Measurements from ENCODE around the gene MRPL33.

The MRPL33 gene

DNA sequence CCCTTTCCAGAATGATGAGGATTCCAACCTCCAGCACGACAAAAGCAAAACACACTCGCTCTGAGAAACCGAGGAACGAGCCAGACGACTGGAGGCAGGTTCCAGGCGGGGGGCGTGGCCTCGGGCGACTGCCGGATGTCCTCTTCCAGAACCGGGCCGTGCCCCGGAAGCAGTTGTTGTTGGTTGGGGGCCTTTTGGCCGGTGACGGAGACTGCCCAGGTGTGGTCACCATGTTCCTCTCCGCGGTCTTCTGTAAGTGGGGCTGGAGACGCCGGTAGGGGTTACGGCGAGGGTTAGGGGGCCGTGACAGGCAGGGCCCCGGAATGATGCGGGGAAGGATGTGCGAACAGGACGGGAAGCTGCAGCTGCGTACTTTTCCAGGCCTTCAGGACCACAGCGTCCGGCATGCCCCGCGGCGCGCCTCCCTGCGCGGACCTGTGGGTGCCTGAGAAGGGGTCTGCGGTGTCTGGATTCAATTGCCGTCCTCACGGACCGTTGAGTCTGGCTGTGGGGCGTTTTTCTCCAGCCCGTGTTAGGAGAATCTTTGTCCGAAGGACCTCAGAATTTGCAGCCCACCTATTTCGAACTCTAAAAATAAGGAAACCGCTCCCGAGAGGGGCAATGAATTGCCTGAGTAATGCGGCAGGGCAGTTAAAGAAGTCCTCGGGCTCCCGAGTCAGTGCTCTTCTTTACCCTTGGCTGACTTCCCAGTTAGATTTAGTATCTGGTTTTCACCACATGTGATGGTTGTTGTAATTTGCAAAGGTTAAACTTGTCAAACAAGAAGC is at the start of gene MRPL33:
Gene MRPL33 (plus strand): TSS at position 172 of the 788 bp plus-strand sequence. CDS start 59 bp downstream, at position 231.
- DNase-seq = peak; percentile 90

DNA sequence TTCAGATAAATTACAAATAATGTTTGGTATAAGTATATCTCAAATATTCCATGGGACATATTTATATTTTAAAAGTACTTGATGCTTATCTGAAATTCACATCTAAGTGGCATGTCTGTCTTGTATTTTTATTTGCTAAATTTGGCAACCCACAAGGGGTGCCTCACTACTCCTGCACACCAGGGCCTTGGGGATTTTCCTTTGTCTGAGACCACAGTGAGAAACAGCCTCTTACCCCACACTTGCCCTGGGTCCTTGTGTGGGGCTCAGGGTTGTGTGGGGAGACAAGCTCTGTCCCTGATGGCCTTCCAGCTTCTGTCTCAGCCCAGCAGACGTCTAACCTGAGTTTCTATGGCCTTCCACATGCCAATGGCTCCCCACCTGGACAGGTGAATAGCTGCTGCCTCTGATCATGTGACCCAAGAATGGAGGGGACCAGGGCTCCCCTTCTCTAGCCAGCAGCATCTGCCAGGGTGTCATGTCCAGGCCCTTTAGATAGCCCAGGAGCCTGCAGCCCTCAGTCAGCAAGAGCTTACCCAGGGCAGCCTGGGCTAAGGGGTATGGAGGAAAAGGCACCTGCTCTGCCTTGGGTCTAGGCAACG is 49.5 kb upstream of the MRPL33 start:
- DNase-seq = no peak

DNA sequence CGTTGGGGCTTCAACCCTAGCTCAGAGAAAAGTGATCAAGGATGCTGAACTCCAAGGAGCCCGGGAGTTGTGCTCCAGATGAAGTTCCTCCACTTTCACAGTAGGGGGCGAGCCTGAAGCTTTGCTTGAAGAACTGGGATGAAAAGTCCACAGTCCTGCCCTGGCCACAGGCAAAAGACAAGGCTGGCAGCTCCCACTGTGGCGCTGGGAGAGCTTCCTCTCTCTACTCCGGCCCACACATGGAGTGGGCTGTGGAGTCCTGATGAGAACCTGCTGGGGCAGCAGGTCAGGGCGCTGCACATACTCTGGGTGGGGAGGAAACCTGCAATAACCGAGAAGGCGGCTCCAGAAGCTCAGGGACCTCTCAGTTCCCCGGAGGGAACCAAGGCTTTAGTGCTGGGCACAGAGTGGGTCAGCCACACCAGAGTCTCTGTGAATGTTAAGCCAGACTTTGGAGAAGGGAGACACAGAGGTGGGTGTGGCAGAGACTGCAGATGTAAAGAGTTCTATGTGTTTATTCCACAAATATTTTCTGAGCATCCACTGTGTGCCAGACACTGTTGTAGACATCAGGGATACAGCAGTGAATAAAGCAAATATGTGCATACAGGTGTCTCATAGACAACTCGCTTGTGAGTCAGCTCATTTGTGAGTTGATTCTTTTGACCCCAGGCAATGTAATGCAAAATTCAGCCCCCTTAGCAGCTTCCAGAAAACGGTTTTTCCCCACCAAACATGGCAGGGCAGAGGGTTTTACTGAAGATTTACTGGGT is 48.0 kb upstream of the MRPL33 start:
- peak; percentile 25 for DNase-seq

DNA sequence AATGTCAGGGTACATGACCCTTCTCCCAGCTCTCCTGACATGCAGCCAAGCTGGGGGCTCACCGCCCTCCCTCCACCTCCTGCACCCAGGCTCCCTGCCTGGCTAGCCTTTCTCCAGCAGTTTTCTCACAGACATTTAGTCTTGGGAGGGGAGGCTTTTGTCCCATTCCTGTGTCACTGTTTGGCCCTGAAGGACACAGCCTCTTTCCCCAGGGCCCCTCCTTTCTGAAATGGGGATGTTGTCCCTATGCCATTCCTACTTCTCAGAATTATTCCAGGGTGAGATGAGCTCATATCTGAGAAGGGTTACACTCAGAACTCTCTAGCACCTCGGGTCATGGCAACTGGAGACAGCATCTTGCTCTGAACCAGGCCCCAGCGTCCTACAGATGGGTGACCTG is 47.3 kb upstream of the MRPL33 start:
- DNase-seq = no peak

DNA sequence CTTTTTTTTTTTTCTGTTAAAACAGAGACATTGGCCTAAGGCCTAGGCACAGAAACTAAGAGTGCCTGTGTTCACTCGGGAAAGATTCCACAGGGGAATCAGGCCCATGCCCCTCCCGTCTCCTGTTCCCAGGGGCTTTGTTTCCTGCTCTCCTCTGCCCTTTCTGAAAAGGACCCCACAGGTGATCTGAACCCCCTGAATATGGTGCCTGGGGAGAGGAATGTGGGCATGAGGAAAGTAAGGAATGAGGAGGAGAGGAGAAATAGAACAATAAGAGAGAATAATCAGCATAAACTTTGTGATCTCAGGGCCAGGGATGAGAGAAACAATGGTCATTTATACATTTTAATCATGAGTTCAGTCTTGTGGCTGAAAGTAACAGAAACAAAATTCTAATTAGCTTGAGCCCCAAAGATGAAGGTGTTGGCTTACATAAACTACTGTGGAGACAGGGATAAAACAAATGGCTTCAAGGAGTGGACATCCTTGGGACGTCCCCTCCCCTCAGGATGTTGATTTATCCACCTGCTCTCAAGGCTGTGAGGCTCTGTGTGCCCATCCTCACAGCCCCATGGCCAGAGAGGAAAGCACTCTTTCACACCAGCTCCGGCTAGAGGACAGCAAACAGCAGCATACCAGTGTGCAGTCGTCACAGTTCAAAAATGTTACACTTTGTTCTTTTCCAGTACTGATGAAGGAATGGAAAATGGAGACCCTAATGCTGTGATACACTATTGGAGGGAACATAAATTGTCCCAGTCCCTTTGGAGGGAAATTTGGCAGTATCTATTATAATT is 46.4 kb upstream of the MRPL33 start:
- no peak for DNase-seq

DNA sequence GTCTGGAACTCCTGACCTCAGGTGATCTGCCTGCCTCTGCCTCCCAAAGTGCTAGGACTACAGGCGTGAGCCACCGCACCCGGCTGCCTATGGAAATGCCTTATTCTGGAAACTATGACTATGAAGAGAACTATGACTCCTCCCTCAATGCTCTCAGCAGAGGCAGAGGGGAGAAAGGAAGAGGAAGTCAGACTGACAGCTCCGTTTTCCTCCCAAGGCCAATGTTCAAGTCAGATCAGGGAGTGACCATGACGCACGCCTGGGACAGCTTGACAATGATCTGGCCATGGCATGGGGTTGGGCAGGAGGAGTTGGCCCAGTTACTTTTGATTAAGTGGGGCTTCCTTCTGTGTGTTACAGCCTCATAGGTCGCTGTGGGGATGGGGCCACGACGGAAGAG is 44.3 kb upstream of the MRPL33 start:
- DNase-seq = no peak

DNA sequence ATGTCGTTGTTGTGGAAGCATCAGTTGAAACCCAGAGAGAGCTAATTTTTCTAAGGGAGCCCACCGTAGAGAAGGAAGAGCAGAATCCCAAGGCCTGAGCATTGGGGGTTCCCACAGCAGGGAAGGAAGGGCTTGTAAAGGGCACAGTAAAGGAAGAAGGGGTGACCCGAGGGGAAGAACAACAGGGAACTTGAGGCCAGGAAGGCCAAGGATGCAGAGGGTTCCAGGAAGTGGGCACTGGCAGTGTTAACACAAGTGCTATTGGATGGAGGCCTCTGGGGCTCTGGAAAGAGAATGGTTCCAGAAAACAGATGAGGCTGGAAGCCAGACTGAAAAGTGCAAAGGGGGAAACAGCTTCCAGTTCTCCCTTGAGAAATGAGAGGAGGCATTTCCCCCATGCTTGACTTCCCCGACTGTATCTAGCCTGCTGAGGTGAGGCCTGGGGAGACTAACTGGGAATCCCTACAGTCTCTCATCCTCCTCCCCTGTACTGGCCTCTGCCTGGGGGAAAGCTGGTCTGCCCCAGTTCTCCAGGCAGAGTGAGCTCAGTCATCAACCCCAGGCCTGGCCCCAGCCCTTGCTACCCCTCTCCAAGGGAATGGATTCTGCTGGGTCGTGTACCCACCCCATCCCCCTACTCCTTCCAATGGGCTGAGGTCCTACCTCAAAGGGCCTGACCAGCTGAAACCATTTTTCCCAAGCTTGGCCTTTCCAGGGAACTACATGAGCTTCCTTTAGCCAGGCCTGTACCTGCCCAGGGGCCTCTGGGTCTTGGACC is 43.2 kb upstream of the MRPL33 start:
- DNase-seq = no peak

DNA sequence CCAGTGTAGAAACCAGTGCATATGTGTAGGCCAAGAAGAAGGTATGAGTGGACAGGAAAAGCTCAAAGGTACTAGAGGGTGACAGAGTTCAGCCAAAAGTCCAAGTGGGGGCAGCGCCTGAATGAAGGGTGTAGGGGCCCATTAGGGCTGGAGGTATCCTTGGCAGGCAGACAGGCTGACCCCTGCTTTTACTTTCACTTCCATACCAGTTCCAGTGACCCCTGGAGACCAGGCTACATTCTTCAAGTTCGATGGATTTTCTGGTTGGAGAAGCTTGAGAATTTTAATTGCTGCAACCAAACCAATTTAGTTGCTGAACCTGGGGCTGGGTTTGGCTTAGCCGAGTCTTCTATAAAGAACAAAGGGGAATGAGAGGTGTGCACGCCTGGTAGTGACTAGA is 42.3 kb upstream of the MRPL33 start:
- no peak for DNase-seq

DNA sequence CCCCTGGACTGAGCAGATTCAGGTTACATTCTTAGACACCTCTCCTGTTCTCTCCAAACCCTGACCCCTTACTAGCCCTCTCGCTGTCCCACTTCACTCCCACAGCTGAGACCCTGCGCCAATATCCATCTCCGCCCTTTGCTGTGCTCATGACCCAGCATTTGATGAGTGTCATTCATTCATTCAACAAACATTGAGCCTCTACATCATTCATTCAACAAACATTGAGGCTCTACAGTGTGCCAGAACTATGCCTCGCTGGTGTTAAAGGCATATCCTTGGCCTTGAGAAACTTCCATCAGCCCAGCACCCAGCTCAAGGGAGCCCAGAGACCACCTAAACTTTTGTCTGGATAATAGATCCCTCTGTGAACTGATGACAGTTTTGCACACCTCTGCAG is 41.9 kb upstream of the MRPL33 start:
- DNase-seq = no peak

DNA sequence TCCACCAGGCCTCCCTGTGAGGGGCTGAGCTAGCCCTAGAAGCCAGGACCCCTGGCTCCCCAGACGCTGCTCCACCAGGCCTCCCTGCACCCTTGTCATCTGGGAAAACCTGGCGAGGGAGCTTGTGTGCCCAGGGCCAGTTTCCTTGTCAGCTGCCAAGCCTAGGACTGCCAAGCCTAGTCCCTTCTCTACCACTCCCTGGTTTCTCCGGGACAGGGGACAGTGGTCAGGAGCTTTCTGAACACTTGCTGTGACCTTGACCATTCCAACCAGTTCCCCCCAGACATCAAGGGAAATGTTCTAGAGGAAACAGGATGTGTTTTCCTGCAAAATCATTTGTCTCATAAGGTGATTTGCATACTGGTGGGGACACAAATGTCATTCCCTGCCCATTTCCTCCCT is 41.3 kb upstream of the MRPL33 start:
- DNase-seq = no peak

DNA sequence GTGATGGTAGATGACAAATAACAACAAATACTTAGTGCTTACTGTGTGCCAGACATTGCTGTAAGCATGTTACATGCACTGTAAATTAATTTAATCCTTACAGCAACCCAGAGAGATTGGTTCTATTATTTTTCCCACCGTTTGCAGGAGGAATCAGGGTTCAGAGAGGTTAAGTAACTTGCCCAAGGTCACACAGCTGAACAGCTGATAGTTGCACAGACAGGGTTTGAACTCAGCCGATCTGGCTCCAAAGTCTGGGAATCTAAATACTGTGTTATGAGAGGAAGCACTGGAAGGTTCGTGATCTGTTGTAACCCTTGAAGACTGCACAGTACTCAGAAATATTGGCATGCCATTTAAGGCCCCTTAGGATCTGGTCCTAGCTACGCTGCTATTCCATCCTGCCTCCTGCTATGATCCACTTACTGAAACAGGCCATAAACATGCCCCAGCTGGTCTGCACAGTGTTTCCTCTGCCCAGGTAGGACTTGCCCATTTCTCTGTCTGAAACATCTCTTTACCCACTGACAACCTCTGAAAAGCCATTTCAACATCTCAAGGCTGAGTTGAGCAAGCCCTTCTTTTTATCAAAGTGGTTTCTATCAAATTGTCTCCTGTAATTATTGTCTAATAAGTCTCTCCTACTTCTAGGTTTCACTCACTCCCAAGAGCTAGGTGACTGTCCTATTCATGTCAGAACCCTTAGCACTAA is 40.4 kb upstream of the MRPL33 start:
- DNase-seq = no peak

DNA sequence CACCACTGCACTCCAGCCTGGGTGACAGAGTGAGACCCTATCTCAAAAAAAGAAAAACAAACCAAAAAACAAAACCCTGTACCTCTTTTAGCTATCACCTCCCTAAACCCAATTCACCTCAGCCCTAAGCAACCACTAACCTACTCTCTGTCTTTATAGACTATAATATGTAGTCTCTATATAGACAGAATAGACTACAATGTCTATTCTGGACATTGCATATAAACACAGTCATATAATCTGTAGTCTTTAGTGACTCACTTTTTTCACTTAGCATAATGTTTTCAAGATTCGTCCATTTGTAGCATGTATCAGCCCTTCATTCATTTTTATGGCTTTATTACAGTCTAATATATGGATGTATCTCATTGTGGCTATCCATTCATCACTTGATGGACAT is 37.2 kb upstream of the MRPL33 start:
- no peak for DNase-seq

DNA sequence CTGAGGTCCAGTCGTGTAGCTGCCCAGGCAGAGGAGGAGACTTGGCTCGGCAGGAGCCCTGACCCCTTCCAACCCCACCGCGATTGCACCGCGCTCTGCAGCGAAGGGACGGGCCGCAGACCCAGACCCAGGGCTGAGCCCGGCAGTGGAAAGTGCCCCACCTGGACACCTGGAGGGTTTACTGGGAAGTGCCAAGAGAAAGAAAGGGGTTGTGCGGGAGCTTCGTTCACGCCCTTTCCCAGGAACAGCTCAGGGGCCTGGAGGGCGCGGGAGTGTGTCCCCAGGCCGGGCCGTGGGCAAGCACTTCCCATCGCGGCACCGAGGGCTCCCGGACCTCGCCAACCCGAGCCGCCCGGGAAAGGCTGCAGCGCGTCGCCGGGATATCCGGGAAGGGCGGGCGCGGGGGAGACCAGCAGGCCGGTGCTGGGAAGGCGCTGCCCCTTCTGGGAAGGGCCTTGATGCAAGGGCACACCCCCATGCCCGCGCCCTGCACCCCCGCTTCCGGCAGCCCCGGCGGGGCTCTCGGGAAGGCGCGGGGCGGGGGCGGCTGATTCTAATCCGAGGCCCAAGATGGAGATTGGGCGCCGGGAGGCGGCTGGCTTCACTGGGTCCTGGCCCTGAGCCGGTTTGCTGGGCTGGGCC is 36.1 kb upstream of the MRPL33 start:
- no peak for DNase-seq

DNA sequence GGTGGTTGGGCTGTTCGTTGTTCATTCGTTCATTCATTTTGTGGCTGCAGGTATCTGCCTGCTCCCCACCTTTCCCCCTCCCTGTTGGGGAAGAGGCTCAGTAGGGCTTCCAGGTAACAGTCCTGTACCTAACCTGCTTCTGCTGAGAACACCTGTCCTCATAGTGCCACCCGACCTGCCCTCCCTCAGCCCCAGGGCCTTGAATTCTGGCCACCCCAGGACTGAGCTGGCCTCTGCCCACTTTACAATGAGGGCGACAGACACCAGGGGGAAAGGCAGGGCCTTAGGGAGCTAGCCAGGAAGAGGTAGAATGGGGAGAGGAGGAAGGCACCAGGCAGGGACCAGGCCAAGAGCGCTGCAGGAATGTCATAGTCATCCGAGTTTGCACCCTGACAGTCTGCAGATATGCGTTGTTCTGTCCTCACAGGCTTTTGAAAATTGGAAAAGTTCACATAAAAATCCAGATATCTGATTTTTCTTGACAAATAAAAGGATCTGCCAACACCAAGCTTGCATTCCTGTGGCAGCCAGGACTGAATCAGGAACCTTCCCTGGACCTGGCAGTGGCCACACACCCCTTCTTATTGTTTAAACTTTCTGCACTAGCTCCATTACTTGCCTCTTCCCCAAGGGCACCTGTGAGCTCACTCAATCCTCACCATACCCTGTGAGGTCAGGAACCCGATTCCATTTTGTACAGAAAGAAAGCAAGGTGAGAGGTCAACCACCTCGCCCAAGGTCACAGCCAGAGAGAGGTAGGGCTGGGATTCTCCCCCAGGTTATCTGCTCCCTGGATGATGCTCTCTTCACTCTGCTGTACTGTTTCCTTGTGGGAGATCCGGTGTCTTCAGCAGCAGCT is 35.3 kb upstream of the MRPL33 start:
- no peak for DNase-seq

DNA sequence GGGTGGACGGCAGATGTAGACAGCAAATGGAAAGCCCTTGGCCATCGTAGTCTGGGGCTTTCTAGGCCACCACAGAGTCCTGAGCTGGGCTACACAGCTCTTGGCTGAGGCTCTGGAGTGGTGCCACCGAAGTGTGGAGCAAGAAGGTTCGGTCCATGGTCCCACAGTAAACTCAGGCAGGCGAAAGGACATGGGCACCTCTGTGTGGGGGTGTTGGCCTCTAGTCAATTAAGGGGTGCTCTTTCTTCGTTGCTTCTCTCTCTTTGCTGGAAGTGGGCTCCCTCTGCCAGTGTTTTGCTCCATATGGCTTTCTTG is 34.7 kb upstream of the MRPL33 start:
- DNase-seq = no peak

DNA sequence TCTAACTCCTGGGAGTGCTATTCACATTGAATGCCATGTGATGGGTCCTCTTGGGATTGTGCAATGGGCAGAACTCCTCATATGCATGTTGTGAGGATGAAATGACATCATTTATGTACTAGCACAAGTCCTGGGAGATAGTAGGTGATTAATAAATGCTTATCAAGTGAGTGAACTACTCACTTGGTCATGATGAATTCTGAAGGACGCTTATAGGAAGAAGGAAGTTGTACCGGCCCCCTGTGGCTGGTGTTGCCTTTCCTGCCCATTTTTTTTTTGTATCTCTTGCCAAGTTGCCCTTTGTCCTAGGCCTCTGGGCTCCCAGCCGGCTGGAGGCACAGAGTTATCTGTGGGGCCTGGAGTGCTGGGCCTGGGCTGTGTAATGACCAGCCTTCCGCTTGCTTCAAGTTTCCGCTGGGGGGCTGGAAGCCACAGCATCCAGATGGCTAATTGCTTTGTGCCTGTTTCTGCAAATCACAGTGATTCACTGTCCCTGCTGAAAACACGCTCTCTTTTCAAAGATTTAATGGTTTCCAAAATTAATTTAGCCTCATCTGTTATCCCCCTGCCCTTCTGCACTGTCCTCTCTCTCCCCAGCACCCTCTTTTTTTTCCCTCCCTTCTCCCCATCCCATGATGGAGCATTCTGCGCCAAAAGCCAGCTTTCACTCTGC is 33.7 kb upstream of the MRPL33 start:
- DNase-seq = no peak

DNA sequence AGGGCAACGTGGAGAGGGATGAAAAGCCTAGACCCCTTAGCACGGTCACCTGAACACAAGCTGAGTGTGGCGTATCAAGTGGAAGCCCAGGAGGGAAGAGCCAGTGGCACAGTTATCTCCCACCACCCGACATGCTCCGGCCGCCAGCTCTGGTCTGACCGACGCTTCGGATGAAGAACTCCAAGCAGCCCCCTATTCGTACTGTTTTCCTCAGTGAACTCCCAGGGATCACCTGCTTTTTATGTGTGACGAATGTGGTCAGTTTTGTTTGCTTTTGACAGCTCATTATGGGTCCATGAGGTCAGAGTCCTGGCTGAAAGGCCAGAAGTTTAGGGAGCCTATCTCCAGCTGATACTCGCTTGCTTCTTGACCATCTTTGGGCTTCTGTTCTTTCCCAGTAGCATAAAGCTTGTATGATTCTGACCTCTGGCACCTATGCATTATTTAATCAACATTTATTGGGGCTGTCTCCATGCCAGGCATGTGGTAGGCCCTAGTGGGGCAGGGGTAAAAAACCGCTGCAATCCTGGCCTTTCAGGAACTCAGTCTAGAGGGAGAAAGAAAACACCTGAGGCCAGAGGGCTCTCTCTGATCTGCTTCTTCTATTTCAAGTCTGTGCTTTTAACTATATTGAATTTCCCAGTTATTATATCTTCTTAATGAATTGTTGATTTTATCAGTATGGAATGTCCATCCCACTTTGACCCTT is 33.0 kb upstream of the MRPL33 start:
- DNase-seq = no peak

DNA sequence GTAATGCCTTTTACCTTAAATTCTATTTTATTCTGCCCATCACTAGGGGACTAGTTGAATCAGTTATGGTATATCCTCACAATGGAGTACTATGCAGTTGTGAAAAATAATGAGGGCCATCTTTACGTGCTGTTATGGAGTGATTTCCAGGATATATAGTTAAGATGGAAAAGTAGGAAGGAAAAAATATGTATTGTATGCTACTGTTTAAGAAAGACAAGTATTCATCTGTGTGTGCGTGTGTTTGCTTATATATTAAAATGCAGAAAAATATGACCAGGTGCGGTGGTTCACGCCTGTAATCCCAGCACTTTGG is 32.5 kb upstream of the MRPL33 start:
- DNase-seq = no peak

DNA sequence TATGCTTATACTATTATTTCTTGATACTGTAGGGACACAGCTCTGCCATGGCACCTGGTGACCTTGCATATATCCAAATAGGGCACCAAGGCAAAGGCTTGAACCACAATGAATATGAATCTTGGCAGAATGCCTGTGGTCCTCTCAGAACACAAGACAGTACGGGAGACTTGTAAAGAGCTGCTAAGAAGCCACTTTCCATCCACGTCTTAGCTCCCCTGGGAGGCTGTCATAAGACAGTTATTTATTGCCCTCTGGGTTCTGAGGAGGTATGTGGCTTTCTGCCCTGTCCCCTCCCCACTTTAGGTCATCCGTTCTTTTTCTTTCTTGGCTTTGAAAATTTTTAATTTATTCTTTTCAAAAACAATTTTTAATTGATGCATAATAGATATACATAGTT is 29.8 kb upstream of the MRPL33 start:
- peak; percentile 63 for DNase-seq

All from DMS79 treated with DMSO at 0.1 percent for 48 hours (cell line).